ENCODE measurements around the gene SPEM3.
"Not testable (repeated sequence)": the region's sequence is repeated elsewhere in the genome, so short reads cannot be mapped to it uniquely, and the experiment has no call there.

Gene SPEM3

DNA sequence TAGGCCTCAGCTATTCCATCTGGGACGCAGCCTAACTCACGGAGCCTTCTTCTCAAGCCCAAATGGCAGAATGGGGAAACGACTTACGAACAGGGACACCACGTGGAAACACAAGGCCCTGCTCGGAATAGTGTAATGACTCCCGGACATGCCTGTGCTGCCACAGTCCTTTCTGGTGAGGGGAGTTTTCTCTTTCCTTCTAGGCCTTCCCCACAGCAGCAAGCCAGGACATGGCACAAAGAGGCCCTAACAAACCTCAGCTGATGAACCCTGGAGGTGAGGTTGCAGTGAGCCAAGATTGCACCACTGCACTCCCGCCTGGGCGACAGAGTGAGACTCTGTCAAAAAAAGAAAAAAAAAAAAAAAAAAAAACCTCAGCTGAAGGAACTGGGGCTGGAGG is 35.4 kb downstream of the SPEM3 start:
- TF ChIP-seq, protein P1, sequence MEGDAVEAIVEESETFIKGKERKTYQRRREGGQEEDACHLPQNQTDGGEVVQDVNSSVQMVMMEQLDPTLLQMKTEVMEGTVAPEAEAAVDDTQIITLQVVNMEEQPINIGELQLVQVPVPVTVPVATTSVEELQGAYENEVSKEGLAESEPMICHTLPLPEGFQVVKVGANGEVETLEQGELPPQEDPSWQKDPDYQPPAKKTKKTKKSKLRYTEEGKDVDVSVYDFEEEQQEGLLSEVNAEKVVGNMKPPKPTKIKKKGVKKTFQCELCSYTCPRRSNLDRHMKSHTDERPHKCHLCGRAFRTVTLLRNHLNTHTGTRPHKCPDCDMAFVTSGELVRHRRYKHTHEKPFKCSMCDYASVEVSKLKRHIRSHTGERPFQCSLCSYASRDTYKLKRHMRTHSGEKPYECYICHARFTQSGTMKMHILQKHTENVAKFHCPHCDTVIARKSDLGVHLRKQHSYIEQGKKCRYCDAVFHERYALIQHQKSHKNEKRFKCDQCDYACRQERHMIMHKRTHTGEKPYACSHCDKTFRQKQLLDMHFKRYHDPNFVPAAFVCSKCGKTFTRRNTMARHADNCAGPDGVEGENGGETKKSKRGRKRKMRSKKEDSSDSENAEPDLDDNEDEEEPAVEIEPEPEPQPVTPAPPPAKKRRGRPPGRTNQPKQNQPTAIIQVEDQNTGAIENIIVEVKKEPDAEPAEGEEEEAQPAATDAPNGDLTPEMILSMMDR (IDR thresholded peaks at IDR 0.05; ENCODE audit: extremely low read depth, missing control alignments), result no peak
- no peak for DNase-seq (ENCODE audit: low spot score)

DNA sequence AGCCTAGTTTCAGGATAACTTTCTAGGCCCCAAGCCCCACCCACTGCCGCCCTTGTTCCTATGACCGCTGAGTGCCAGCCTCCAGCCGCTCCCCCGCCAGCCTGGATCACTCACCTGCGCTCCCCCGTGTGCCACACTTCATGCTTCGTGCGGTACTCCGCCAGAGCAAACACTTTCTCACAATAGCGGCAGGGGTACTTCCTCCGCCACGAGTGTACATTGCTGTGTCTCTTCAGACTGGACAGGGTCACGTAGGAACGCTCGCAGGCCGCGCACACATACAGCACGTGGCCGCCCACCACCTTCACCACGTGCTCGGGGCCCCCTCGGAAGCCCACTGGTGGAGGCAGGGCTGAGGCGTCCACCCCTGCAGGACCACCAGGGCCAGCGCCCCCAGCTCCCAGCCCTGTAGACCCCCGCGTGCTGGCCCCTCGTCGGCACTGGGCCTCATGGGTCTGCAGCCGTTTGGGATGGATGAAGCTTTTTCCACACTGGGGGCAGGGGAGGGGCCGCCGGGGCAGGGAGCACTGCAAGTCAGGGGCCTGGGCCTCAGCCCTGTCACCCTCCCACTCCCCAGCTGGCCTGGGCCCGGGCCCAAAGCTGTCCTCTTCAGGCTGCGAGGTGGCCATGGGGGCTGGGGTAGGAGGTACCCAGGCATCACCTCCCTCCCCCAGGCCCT is 37.1 kb downstream of the SPEM3 start:
- TF ChIP-seq, protein P1 (IDR thresholded peaks at IDR 0.05; ENCODE audit: extremely low read depth, missing control alignments), result no peak

DNA sequence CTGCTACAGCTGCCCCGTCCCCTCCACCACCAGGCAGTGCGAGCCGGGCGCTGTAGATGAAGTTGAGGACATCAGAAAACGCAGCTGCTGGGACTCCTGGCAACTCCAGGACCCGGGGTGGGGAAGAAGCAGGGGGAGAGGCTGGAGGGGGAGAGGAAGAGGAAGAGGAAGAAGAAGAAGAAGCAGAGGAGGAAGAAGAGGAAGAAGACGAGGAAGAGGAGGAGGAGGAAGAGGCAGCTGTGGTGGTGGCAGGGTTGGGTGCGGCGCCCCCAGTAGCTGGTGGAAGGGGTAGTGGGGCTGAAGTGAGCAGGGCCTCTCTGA is 37.6 kb downstream of the SPEM3 start:
- DNase-seq (ENCODE audit: low spot score), result no peak
- TF ChIP-seq, protein P1 (IDR thresholded peaks at IDR 0.05; ENCODE audit: extremely low read depth, missing control alignments), result no peak

More for the DNA sequence above, 37.1 kb downstream of the SPEM3 start:
- no peak for DNase-seq (ENCODE audit: low spot score)

DNA sequence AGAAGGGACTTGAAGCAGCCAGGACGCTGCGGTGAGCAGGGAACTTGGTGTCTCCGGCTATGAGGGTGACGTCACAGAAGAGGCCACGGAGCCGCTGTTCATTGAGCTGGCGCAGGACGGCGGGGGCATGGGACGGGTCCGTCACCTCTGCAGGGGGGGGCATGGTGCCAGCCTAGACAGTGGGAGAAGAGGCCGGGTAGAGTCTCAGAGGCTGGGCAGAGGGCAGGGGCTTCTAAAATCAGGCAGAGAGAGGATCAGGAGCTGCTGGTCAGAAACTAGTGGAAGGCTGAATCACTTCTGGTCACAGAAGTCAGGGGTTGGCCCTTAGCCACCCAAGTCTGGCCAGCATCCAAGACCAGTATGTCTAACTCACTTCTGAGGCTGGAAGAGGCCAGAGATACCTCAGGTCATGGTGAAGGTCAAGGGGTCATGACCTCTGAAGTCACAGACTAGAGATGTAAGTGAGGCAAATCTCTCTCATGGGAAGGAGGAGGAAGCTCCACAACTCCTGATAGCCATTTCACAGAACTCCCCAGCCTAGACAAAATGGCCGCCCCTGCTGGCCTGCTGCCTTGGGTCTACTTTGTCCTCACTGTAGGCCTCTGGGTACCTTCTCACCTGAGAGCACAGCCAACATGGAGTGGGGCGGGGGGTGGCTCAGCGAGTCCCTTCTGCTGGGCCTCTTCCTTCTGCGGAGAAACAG is 38.1 kb downstream of the SPEM3 start:
- TF ChIP-seq, protein P1 (IDR thresholded peaks at IDR 0.05; ENCODE audit: extremely low read depth, missing control alignments), result no peak
- no peak for DNase-seq (ENCODE audit: low spot score)

DNA sequence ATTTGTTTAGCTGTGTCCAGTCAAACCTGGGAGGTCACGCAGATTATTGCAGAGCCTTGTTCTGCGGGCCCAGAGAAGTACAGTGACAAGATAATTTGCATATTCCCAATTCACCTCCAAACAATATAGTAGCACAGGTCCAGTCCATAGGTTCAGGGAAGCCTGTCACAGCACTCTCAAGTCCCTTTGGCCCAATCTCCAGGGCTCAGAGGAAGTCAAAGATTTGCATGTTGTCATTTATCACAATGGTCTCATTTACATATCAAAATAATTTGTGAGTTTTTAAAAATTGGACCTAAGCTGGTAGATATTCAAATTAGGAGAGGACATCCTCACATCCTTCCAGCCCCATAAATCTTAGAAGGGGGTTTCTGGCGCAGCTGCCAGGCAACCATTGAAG is 38.8 kb downstream of the SPEM3 start:
- DNase-seq (ENCODE audit: low spot score), result no peak
- TF ChIP-seq, protein P1 (IDR thresholded peaks at IDR 0.05; ENCODE audit: extremely low read depth, missing control alignments), result no peak

DNA sequence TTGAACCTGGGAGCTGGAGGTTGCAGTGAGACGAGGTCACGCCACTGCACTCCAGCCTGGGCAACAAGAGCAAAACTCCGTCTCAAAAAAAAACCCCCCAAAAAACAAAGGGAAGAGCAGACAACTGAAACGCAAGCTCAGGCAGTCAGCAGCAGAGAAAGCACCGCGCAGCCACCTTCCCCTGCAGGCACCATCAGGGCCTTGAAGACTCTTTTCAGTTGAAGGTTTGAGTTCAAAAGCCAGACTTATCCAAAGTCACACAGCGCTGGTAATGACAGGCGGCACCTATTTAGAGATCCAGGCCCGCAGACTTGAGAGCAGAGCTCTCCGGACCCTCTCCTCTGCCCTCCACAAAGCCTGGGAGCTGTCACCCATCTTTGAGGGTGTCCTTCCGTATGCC is 39.6 kb downstream of the SPEM3 start:
- no peak for DNase-seq (ENCODE audit: low spot score)
- TF ChIP-seq, protein P1 (IDR thresholded peaks at IDR 0.05; ENCODE audit: extremely low read depth, missing control alignments), result no peak

DNA sequence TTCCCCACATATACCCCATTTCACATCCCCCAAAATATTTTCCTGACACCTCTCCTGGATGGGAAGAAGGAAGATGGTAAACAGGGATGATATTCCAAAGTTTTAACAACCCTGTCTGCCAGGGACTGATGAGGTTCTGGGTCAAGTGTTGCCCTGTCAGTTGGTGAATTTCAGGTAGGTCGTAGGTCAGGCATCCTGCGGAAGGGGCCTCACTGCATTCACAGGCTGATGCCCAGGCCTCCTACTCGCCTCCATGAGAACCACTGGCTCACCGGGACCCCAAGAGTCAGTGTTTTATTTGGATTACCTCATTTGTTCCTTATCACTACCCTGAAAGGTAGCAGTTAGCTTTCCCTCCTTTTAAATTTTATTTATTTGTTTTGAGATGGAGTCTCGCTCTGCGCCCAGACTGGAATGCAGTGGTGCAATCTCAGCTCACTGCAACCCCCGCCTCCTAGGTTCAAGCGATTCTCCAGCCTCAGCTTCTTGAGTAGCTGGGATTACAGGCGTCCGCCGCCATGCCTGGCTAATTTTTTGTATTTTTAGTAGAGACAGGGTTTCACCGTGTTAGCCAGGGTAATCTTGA is 40.2 kb downstream of the SPEM3 start:
- no peak for DNase-seq (ENCODE audit: low spot score)
- TF ChIP-seq, protein P1 (IDR thresholded peaks at IDR 0.05; ENCODE audit: extremely low read depth, missing control alignments), result no peak

GRCh38 chr17:7469843-7470242 is 41.2 kb downstream of the SPEM3 start:
- not testable (repeated sequence) for DNase-seq (ENCODE audit: low spot score)

- DNase-seq (ENCODE audit: low spot score), result not testable (repeated sequence)
Measured at GRCh38 chr17:7470457-7470973, 41.9 kb downstream of the SPEM3 start.

Measured in GM20000 (cell line).